ENCODE results near the gene MLXIP.

The MLXIP gene

GRCh38 chr12:122062832-122063693 is 15.5 kb upstream of the MLXIP start:
- peaks cover 38% of the 10 kb centered on the region for H3K36me3 ChIP-seq (ENCODE audit: insufficient read depth, low read length)
- H3K79me2 ChIP-seq (ENCODE audit: insufficient read depth, low read length), result no peaks in the 10 kb centered on the region
- H4K20me1 ChIP-seq (ENCODE audit: insufficient read depth, low read length), result no peaks in the 10 kb centered on the region
- DNase-seq (no peak), ATAC-seq (ENCODE audit: insufficient read depth, low read depth) (no peak)
- H3K4me1 ChIP-seq (ENCODE audit: insufficient read depth, low read length), result no peaks in the 10 kb centered on the region
- no peaks in the 10 kb centered on the region for H3K27me3 ChIP-seq (ENCODE audit: insufficient read depth, low read length, poor library complexity)
- TF ChIP-seq, protein P1, sequence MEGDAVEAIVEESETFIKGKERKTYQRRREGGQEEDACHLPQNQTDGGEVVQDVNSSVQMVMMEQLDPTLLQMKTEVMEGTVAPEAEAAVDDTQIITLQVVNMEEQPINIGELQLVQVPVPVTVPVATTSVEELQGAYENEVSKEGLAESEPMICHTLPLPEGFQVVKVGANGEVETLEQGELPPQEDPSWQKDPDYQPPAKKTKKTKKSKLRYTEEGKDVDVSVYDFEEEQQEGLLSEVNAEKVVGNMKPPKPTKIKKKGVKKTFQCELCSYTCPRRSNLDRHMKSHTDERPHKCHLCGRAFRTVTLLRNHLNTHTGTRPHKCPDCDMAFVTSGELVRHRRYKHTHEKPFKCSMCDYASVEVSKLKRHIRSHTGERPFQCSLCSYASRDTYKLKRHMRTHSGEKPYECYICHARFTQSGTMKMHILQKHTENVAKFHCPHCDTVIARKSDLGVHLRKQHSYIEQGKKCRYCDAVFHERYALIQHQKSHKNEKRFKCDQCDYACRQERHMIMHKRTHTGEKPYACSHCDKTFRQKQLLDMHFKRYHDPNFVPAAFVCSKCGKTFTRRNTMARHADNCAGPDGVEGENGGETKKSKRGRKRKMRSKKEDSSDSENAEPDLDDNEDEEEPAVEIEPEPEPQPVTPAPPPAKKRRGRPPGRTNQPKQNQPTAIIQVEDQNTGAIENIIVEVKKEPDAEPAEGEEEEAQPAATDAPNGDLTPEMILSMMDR (IDR thresholded peaks at IDR 0.05; ENCODE audit: borderline replicate concordance, extremely low read depth, low read length, poor library complexity, severe bottlenecking), result peak; percentile 10
- TF ChIP-seq EZH2 (IDR thresholded peaks at IDR 0.05; ENCODE audit: borderline replicate concordance, low read depth, low read length, severe bottlenecking), result no peak
- no peak overlapping the region for H3K9ac ChIP-seq (ENCODE audit: low read depth, low read length)
- no peak overlapping the region for H3K27ac ChIP-seq (ENCODE audit: low read length)
- H3K4me3 ChIP-seq (ENCODE audit: low read depth in 1 of 2, low read length in 2 of 2), result no peak overlapping the region
- H3K9me3 ChIP-seq (ENCODE audit: insufficient read depth, low read length, severe bottlenecking), result no peaks in the 10 kb centered on the region
- no peak overlapping the region for H3K4me2 ChIP-seq (ENCODE audit: insufficient read depth, low read length)
- no peak overlapping the region for H2AFZ ChIP-seq (ENCODE audit: low read depth, low read length)

- Histone ChIP-seq H3K27me3 (ENCODE audit: insufficient read depth, low read length, poor library complexity) (no peaks in the 10 kb centered on the region), H2AFZ (ENCODE audit: low read depth, low read length) (no peak overlapping the region), H4K20me1 (ENCODE audit: insufficient read depth, low read length) (no peaks in the 10 kb centered on the region), H3K4me1 (ENCODE audit: insufficient read depth, low read length) (no peaks in the 10 kb centered on the region), H3K4me3 (ENCODE audit: low read depth in 1 of 2, low read length in 2 of 2) (no peak overlapping the region), H3K36me3 (ENCODE audit: insufficient read depth, low read length) (peaks cover 34% of the 10 kb centered on the region), H3K4me2 (ENCODE audit: insufficient read depth, low read length) (no peak overlapping the region), H3K9ac (ENCODE audit: low read depth, low read length) (no peak overlapping the region), H3K27ac (ENCODE audit: low read length) (no peak overlapping the region), H3K79me2 (ENCODE audit: insufficient read depth, low read length) (no peaks in the 10 kb centered on the region), H3K9me3 (ENCODE audit: insufficient read depth, low read length, severe bottlenecking) (no peaks in the 10 kb centered on the region)
- no peak for DNase-seq
- no peak for ATAC-seq (ENCODE audit: insufficient read depth, low read depth)
- TF ChIP-seq, protein P1 (IDR thresholded peaks at IDR 0.05; ENCODE audit: borderline replicate concordance, extremely low read depth, low read length, poor library complexity, severe bottlenecking), result no peak
- no peak for TF ChIP-seq EZH2 (IDR thresholded peaks at IDR 0.05; ENCODE audit: borderline replicate concordance, low read depth, low read length, severe bottlenecking)
Observed at GRCh38 chr12:122063694-122064024, 14.9 kb upstream of the MLXIP start.

- Histone ChIP-seq H3K27me3 (ENCODE audit: insufficient read depth, low read length, poor library complexity) (no peaks in the 10 kb centered on the region), H3K27ac (ENCODE audit: low read length) (no peak overlapping the region), H3K4me1 (ENCODE audit: insufficient read depth, low read length) (no peaks in the 10 kb centered on the region), H3K36me3 (ENCODE audit: insufficient read depth, low read length) (peaks cover 29% of the 10 kb centered on the region), H3K4me3 (ENCODE audit: low read depth in 1 of 2, low read length in 2 of 2) (no peak overlapping the region), H3K9me3 (ENCODE audit: insufficient read depth, low read length, severe bottlenecking) (no peaks in the 10 kb centered on the region), H3K79me2 (ENCODE audit: insufficient read depth, low read length) (no peaks in the 10 kb centered on the region), H2AFZ (ENCODE audit: low read depth, low read length) (peak overlapping the region; percentile 34; the same call in 1 of the 2 replicates), H3K4me2 (ENCODE audit: insufficient read depth, low read length) (peak overlapping the region; percentile 7; the same call in 1 of the 2 replicates), H4K20me1 (ENCODE audit: insufficient read depth, low read length) (no peaks in the 10 kb centered on the region), H3K9ac (ENCODE audit: low read depth, low read length) (no peak overlapping the region)
- TF ChIP-seq EZH2 (IDR thresholded peaks at IDR 0.05; ENCODE audit: borderline replicate concordance, low read depth, low read length, severe bottlenecking), result no peak
- TF ChIP-seq, protein P1 (IDR thresholded peaks at IDR 0.05; ENCODE audit: borderline replicate concordance, extremely low read depth, low read length, poor library complexity, severe bottlenecking), result peak; percentile 67
- ATAC-seq (ENCODE audit: insufficient read depth, low read depth) (peak; percentile 93), DNase-seq (peak; percentile 77)
Observed at GRCh38 chr12:122064025-122064777, 14.4 kb upstream of the MLXIP start.
